ENCODE measurements around the gene ILK. TPM values are rescaled to one million over a fixed set of nuclear protein-coding genes. Genes with fewer than 3 reads are reported as not detected.

ILK gene
- total RNA-seq, 1 experiment from 2014 or later: 86.5 TPM

GRCh38 chr11:6604790-6605189 is 1.2 kb downstream of the ILK start:
- Histone ChIP-seq H3K4me1 (ENCODE audit: insufficient read depth, low read length, poor library complexity, severe bottlenecking) (peaks cover 10% of the 10 kb centered on the region), H3K4me3 (ENCODE audit: low read depth, low read length, poor library complexity, severe bottlenecking) (peak overlapping the region; percentile 74), H3K9me3 (ENCODE audit: low read depth, low read length, poor library complexity, severe bottlenecking) (no peaks in the 10 kb centered on the region), H3K36me3 (ENCODE audit: insufficient read depth, low read length, poor library complexity, severe bottlenecking) (peaks cover 39% of the 10 kb centered on the region), H3K27me3 (replicated peaks; ENCODE audit: insufficient read depth, low read depth, low read length, poor library complexity) (no peaks in the 10 kb centered on the region), H3K27ac (ENCODE audit: low read depth, low read length, poor library complexity, severe bottlenecking) (peak overlapping the region; percentile 78)
- no peak for DNase-seq (ENCODE audit: low spot score)
- ChIA-PET CTCF (no interaction called here), POLR2A (ENCODE audit: low non-redundant PET) (no interaction called here)
- TF ChIP-seq CTCF (conservative IDR thresholded peaks at IDR 0.05; ENCODE audit: low read depth, low read length): no peak
- TF ChIP-seq EZH2 (IDR thresholded peaks at IDR 0.05; ENCODE audit: borderline replicate concordance, low read depth, low read length, poor library complexity, severe bottlenecking): no peak
- no TSS peak for BruUV-seq (replicated peaks)
- intact Hi-C loops (cut with micrococcal nuclease; ENCODE audit: unreplicated experiment): loop anchor here (5.0 kb wide), 2 partner anchors 72 to 122 kb away; partner anchors contain the start of genes ARFIP2 and TIMM10B

- H3K4me1 ChIP-seq (ENCODE audit: insufficient read depth, low read length, poor library complexity, severe bottlenecking): peaks cover 14% of the 10 kb centered on the region
- H3K27ac ChIP-seq (ENCODE audit: low read depth, low read length, poor library complexity, severe bottlenecking): peak overlapping the region; percentile 82
- BruUV-seq (replicated peaks): no TSS peak
- no peak overlapping the region for H3K4me3 ChIP-seq (ENCODE audit: low read depth, low read length, poor library complexity, severe bottlenecking)
- peaks cover 36% of the 10 kb centered on the region for H3K36me3 ChIP-seq (ENCODE audit: insufficient read depth, low read length, poor library complexity, severe bottlenecking)
- DNase-seq (ENCODE audit: low spot score): peak; percentile 78
- no peaks in the 10 kb centered on the region for H3K9me3 ChIP-seq (ENCODE audit: low read depth, low read length, poor library complexity, severe bottlenecking)
- POLR2A ChIA-PET (ENCODE audit: low non-redundant PET): no interaction called here
- CTCF ChIA-PET: no interaction called here
- intact Hi-C loops (cut with micrococcal nuclease; ENCODE audit: unreplicated experiment): loop anchor here (5.0 kb wide), 1 partner anchor 124 kb away; the partner anchor contains the start of genes ARFIP2 and TIMM10B
- TF ChIP-seq CTCF (conservative IDR thresholded peaks at IDR 0.05; ENCODE audit: low read depth, low read length) (no peak), EZH2 (IDR thresholded peaks at IDR 0.05; ENCODE audit: borderline replicate concordance, low read depth, low read length, poor library complexity, severe bottlenecking) (no peak)
- no peaks in the 10 kb centered on the region for H3K27me3 ChIP-seq (replicated peaks; ENCODE audit: insufficient read depth, low read depth, low read length, poor library complexity)
Observed at GRCh38 chr11:6606471-6607189, 3.1 kb downstream of the ILK start.

- BruUV-seq (replicated peaks): no TSS peak
- no peak for DNase-seq (ENCODE audit: low spot score)
- CTCF ChIA-PET: no interaction called here
Observed at GRCh38 chr11:6607190-6607795, 3.7 kb downstream of the ILK start.

More at GRCh38 chr11:6607190-6607795, 3.7 kb downstream of the ILK start:
- intact Hi-C loops (cut with micrococcal nuclease; ENCODE audit: unreplicated experiment): loop anchor here (5.0 kb wide), 1 partner anchor 125 kb away; the partner anchor contains the start of genes ARFIP2 and TIMM10B
- POLR2A ChIA-PET (ENCODE audit: low non-redundant PET): no interaction called here
- TF ChIP-seq CTCF (conservative IDR thresholded peaks at IDR 0.05; ENCODE audit: low read depth, low read length) (no peak), EZH2 (IDR thresholded peaks at IDR 0.05; ENCODE audit: borderline replicate concordance, low read depth, low read length, poor library complexity, severe bottlenecking) (no peak)
- Histone ChIP-seq H3K36me3 (ENCODE audit: insufficient read depth, low read length, poor library complexity, severe bottlenecking) (peaks cover 36% of the 10 kb centered on the region), H3K27ac (ENCODE audit: low read depth, low read length, poor library complexity, severe bottlenecking) (peak overlapping the region; percentile 74), H3K4me3 (ENCODE audit: low read depth, low read length, poor library complexity, severe bottlenecking) (no peak overlapping the region), H3K9me3 (ENCODE audit: low read depth, low read length, poor library complexity, severe bottlenecking) (no peaks in the 10 kb centered on the region), H3K27me3 (replicated peaks; ENCODE audit: insufficient read depth, low read depth, low read length, poor library complexity) (no peaks in the 10 kb centered on the region), H3K4me1 (ENCODE audit: insufficient read depth, low read length, poor library complexity, severe bottlenecking) (peaks cover 14% of the 10 kb centered on the region)
